Sigmoid colon (tissue), 7 donors: ENCODE results near the gene KCNQ2. TPM values are rescaled to one million over a fixed set of nuclear protein-coding genes. Genes with fewer than 3 reads are reported as not detected.

Experiments used
- DNase-seq: peaks from one replicate; pipeline ENCODE4 v3.0.0-alpha.2; 2019
- H3K27ac ChIP-seq, 4 donors: fragments of 200-600 bp; sonication (generic); one replicate each; pipeline ENCODE4 v1.5.1; 2016 to 2019; ENCODE audit warnings: mild to moderate bottlenecking in 1 of 4
- H3K27me3 ChIP-seq, 3 donors: fragments of 200-600 bp; sonication (generic); one replicate each; pipeline ENCODE4 v1.5.1; 2019; ENCODE audit warnings: mild to moderate bottlenecking in 1 of 3
- H3K36me3 ChIP-seq, 4 donors: fragments of 200-600 bp; sonication (generic); one replicate each; pipeline ENCODE4 v1.5.1; 2016 to 2019
- H3K4me1 ChIP-seq, 4 donors: fragments of 200-600 bp; sonication (generic); one replicate each; pipeline ENCODE4 v1.5.1; 2017 to 2019
- H3K4me3 ChIP-seq, 4 donors: fragments of 200-600 bp; sonication (generic); one replicate each; pipeline ENCODE4 v1.5.1; 2017 to 2019; ENCODE audit warnings: mild to moderate bottlenecking in 2 of 4, moderate library complexity in 1 of 4
- H3K9me3 ChIP-seq, 4 donors: fragments of 200-600 bp in 3 of 4; sonication (generic) in 3 of 4; one replicate each; pipeline versions ENCODE4 v1.5.1 to v1.6.1; 2013 to 2019
- EP300 ChIP-seq, 4 donors: sonication (generic); formaldehyde crosslinking; IDR thresholded peaks; one replicate each; pipeline ENCODE4 v1.6.1; 2017; ENCODE audit warnings: antibody characterized with exemption in 4 of 4
- POLR2A ChIP-seq, 2 donors: fragments of 450-650 bp; IDR thresholded peaks; one replicate each; pipeline ENCODE4 v1.6.1; 2016; ENCODE audit warnings: antibody characterized with exemption in 2 of 2, mild to moderate bottlenecking in 2 of 2, moderate library complexity in 2 of 2
- POLR2AphosphoS5 ChIP-seq, 4 donors: sonication (generic); formaldehyde crosslinking; IDR thresholded peaks; one replicate each; pipeline ENCODE4 v1.6.1; 2017; ENCODE audit warnings: antibody characterized with exemption in 4 of 4
- WGBS, 2 donors: extraction: QIAGEN DNeasy Blood & Tissue Kit; methylation state at CpG; one replicate each; pipeline ENCODE4 v1.1.7; 2013; 5-methylcytosine and 5-hydroxymethylcytosine counted together
- intact Hi-C: fragments of 100-400 bp; cut with DNase I; formaldehyde crosslinking; loops from one replicate; pipeline ENCODE4 v1.15.1; 2023
- polyA plus RNA-seq, 3 donors: library from polyadenylated mRNA; stranded (reverse); fragments of 200-250 nt; gene quantifications; one replicate each; pipeline ENCODE4 v1.2.3, GENCODE V29; 2013
- total RNA-seq, 4 donors: library from RNA; depleted of rRNA; stranded (reverse); fragments of >200 nt; gene quantifications; one replicate each; pipeline ENCODE4 v1.1.0, GENCODE V29; 2016
- TF ChIP-seq, protein P1 (sequence below), 4 experiments: fragments of 450-650 bp in 3 of 4; fragments of 200-600 bp in 1 of 4; IDR thresholded peaks; one replicate each; pipeline ENCODE4 v1.5.1; 2016 to 2019; ENCODE audit warnings: antibody characterized with exemption in 4 of 4, mild to moderate bottlenecking in 3 of 4, moderate library complexity in 2 of 4
- donor health status: healthy with polysubstance abuse.
- donor health status: Bipolar disorder and iron deficiency.
- donor health status: healthy.

KCNQ2 gene
- total and polyA plus RNA-seq, 7 donors = 0.83 to 4.2 (median 1.2) TPM; not detected in 3

DNA sequence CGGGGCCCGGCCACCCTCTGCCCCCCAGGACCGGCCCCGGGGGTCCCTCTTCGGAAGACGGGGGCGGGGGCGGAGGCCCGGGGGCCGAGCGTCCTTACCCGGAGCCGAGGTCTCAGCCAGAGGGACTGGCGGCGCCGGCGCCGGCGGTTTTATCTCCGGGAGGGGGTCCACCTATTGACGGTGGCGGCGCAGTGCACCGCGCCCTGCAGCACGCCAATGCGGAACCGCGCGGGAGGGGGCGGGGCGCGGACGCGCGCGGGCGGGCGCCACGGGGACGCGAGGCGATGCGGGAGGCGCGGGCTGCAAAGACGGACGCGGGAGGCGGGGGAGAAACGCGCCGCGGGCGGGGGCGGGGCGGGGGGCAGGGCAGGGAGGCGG, 26.5 kb upstream of the KCNQ2 start, which contains the start of gene EEF1A2:
Gene EEF1A2 (minus strand): TSS at position 124 of the 378 bp plus-strand sequence. CDS start 1,320 bp downstream, outside the sequence.
- H3K27me3 ChIP-seq = peaks cover 31 to 76% (median 47%) of the 10 kb centered on the region in 3 donors
- peaks cover 0 to 38% (median 29%) of the 10 kb centered on the region in 4 donors for H3K4me1 ChIP-seq
- H3K4me3 ChIP-seq = peak within 1 kb of the TSS in 3 of 4 donors; percentile 34 to 48 (median 46)
- peak; percentile 58 for DNase-seq
- H3K9me3 ChIP-seq = no peaks in the 10 kb centered on the region
- 1% methylated on average over 58 of the region's 58 CpGs for WGBS, 2 donors
- TF ChIP-seq EP300 (IDR thresholded peaks at IDR 0.05) (no peak), POLR2A (IDR thresholded peaks at IDR 0.05) (no peak), POLR2AphosphoS5 (IDR thresholded peaks at IDR 0.05) (no peak)
- TF ChIP-seq, protein P1, sequence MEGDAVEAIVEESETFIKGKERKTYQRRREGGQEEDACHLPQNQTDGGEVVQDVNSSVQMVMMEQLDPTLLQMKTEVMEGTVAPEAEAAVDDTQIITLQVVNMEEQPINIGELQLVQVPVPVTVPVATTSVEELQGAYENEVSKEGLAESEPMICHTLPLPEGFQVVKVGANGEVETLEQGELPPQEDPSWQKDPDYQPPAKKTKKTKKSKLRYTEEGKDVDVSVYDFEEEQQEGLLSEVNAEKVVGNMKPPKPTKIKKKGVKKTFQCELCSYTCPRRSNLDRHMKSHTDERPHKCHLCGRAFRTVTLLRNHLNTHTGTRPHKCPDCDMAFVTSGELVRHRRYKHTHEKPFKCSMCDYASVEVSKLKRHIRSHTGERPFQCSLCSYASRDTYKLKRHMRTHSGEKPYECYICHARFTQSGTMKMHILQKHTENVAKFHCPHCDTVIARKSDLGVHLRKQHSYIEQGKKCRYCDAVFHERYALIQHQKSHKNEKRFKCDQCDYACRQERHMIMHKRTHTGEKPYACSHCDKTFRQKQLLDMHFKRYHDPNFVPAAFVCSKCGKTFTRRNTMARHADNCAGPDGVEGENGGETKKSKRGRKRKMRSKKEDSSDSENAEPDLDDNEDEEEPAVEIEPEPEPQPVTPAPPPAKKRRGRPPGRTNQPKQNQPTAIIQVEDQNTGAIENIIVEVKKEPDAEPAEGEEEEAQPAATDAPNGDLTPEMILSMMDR (IDR thresholded peaks at IDR 0.05) = no peak
- intact Hi-C loops = no loop called here
- H3K27ac ChIP-seq = no peak within 1 kb of the TSS
- H3K36me3 ChIP-seq = no peaks in the 10 kb centered on the region

DNA sequence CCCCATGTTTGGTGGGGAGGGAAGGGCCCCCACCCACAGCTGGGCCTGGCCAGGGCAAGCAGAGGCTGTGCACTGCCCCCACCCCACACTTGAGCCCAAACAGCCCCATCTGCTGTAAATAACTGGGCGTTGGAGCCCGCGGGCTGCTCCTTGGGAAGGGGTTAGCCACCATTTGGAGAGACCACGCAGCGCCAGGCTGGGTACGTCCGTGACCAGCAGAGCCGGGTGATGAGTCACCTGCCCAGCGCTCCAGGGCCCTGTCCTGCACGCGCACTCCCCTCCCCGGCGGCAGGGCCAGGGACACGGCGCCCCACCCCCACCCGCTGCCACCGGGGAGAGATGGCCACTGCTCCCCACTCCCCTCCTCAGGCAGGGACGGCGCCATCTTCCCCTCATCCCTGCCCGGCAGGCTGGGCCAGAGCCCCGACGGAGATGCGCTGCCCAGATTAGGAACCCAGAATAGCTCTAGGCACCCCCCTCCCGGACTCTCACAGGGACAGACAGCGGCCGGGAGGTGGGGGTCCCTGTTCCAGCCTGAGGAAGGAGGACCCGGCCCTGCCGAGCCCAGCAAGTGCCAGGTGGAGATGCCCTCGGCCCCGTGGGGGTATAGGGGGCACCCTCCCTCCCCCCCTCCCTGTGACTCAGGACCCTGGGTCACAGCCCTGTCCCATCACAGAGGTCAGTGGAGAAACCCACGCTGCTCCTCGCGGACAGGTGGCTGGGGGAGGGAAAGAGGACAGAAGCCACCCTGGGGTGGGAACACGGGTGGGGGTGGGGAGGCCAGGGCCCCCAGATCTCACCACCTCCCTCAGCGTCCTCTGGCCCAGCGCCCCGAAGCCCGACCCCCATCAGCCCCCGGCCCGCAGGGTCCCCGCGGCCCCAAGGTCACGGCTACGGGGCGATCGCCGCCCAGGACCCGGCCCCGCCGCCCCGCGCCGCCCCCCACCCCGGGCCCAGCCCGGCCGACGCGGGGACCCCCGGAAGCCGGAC, 25.8 kb upstream of the KCNQ2 start:
- H3K36me3 ChIP-seq = no peaks in the 10 kb centered on the region
- TF ChIP-seq EP300 (IDR thresholded peaks at IDR 0.05) = no peak
- TF ChIP-seq, protein P1 (IDR thresholded peaks at IDR 0.05) = no peak
- no peak for TF ChIP-seq POLR2A (IDR thresholded peaks at IDR 0.05)
- TF ChIP-seq POLR2AphosphoS5 (IDR thresholded peaks at IDR 0.05) = no peak
- H3K4me1 ChIP-seq = peaks cover 0 to 38% (median 29%) of the 10 kb centered on the region in 4 donors
- peak; percentile 66 for DNase-seq
- peaks cover 31 to 76% (median 47%) of the 10 kb centered on the region in 3 donors for H3K27me3 ChIP-seq
- H3K9me3 ChIP-seq = no peaks in the 10 kb centered on the region
- intact Hi-C loops = no loop called here
- H3K4me3 ChIP-seq = peak overlapping the region in 3 of 4 donors; percentile 34 to 48 (median 46)
- no peak overlapping the region for H3K27ac ChIP-seq
- 5 to 6% methylated on average over 60 of the region's 60 CpGs for WGBS, 2 donors

DNA sequence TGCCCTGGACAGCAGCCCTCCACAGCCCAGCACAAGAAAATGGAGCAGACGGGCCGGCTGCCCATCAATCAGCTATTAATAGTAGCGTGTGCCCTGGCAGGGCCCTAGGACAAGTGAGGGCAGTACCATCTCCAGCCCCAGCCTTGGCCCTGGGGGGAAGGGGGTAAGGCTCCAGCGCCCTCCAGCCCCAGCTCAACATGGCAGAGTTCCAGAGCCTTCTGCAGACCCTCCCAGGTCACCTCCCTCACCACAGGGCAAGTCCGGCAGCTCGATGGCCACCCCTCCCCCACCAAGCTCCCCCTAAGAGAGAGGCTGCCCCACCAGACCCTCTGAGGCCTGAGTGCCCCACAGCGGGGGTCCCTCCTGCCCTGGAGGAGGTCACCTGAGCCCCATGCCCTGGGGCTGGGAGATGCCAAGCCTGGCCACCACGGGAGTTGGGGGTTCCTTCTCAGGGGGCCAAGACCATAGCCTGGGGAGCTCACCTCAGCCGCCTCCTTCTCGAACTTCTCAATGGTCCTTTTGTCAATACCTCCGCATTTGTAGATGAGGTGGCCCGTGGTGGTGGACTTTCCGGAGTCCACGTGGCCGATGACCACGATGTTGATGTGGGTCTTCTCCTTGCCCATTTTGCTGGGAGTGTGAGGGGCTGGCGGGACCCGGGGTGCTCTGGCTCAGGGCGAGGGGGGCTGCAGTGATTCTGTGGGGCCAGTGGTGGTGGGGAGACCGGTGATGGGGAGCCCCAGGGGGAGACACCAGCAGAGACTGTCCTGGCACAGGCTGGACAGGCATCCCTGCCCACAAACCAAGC, 24.9 kb upstream of the KCNQ2 start:
- TF ChIP-seq, protein P1 (IDR thresholded peaks at IDR 0.05) = no peak
- no peak for TF ChIP-seq POLR2AphosphoS5 (IDR thresholded peaks at IDR 0.05)
- no peak for TF ChIP-seq POLR2A (IDR thresholded peaks at IDR 0.05)
- TF ChIP-seq EP300 (IDR thresholded peaks at IDR 0.05) = no peak
- Histone ChIP-seq H3K9me3 (no peaks in the 10 kb centered on the region), H3K27ac (no peak overlapping the region), H3K36me3 (no peaks in the 10 kb centered on the region), H3K27me3 (peaks cover 31 to 69% (median 47%) of the 10 kb centered on the region in 3 donors), H3K4me1 (peaks cover 0 to 38% (median 29%) of the 10 kb centered on the region in 4 donors), H3K4me3 (no peak overlapping the region)
- DNase-seq = peak; percentile 64
- WGBS, 2 donors = 54 to 65% methylated on average over 20 of the region's 20 CpGs
- intact Hi-C loops = no loop called here

DNA sequence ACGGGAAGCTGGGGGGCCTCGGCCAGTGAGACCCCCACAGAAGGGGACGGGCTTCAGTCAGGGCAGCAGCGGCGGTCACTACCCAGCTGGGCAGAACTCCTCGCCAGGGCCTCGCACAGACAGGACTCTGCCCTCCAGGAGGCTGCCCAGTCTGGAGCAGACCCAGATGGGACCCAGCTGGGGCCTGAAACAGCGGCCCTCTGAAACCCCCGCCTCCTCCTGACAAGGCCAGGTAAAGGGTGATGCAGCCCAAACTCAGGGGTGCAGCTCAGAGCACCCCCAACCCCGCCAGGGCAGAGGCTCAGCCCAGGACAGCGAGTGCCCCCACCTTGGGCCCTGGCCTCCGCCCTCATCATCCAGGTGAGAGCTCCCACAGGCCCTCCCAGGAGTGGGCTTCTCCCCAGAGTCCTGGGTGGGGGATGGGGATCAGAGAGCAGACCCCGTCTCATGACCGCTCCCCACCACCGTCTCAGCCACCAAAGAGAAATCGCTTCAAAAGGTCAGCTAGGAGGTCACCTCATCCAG, 24.2 kb upstream of the KCNQ2 start:
- H3K9me3 ChIP-seq = no peaks in the 10 kb centered on the region
- no peaks in the 10 kb centered on the region for H3K36me3 ChIP-seq
- H3K27ac ChIP-seq = no peak overlapping the region
- TF ChIP-seq POLR2AphosphoS5 (IDR thresholded peaks at IDR 0.05) (no peak), EP300 (IDR thresholded peaks at IDR 0.05) (no peak), POLR2A (IDR thresholded peaks at IDR 0.05) (no peak)
- TF ChIP-seq, protein P1 (IDR thresholded peaks at IDR 0.05) = no peak
- peaks cover 0 to 33% (median 26%) of the 10 kb centered on the region in 4 donors for H3K4me1 ChIP-seq
- H3K27me3 ChIP-seq = peaks cover 31 to 63% (median 47%) of the 10 kb centered on the region in 3 donors
- DNase-seq = peak; percentile 65
- peak overlapping the region in 3 of 4 donors; percentile 34 to 40 (median 38) for H3K4me3 ChIP-seq
- WGBS, 2 donors = 46 to 64% methylated on average over 16 of the region's 16 CpGs
- intact Hi-C loops = loop anchor here (1.0 kb wide), 1 partner anchor 23 kb away; no protein-coding TSS in a partner anchor
